ENCODE data around the gene TNFSF8.

DNA sequence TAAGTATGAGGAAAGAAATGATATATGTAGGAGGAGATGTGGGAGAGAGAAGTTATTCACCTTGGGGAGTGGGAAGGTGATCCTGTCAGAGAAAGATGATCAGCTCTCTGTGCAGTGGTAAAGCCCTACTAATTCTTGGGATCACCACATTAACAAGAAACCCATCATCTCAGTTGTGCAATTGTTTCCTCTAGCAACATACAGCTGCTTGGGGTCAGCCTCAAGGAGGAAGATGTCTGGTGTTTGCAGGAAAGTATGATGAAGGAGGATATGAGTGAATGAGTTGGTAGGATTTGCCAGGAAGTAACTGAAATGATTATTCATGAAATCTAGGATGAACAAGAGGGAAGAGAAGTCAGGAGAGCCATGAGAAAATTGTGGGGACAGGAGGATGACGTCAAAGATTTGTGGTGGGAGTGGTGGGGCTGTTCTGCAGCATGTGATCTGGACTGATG lies 50.1 kb downstream of the TNFSF8 start:
- TF ChIP-seq FOXM1 (IDR thresholded peaks at IDR 0.05; ENCODE audit: low read depth) (no peak), CTCF (IDR thresholded peaks at IDR 0.05) (no peak), RAD21 (IDR thresholded peaks at IDR 0.05; ENCODE audit: low read length) (no peak), REST (IDR thresholded peaks at IDR 0.05; ENCODE audit: low read depth, low read length) (no peak), RFX5 (IDR thresholded peaks at IDR 0.05; ENCODE audit: low read length) (no peak), YY1 (IDR thresholded peaks at IDR 0.05; ENCODE audit: low read depth) (no peak), TCF12 (IDR thresholded peaks at IDR 0.05) (no peak), POLR2AphosphoS5 (IDR thresholded peaks at IDR 0.05; ENCODE audit: low read depth, low read length) (no peak), MXI1 (IDR thresholded peaks at IDR 0.05; ENCODE audit: low read depth, low read length) (no peak), CHD2 (IDR thresholded peaks at IDR 0.05; ENCODE audit: low read length, partially characterized antibody) (no peak), EP300 (IDR thresholded peaks at IDR 0.05; ENCODE audit: borderline replicate concordance in 1 of 2, low read depth in 1 of 2, low read length in 1 of 2) (no peak), ELF1 (IDR thresholded peaks at IDR 0.05) (no peak), NRF1 (IDR thresholded peaks at IDR 0.05; ENCODE audit: low read depth, low read length) (no peak)
- TF ChIP-seq, protein P1, sequence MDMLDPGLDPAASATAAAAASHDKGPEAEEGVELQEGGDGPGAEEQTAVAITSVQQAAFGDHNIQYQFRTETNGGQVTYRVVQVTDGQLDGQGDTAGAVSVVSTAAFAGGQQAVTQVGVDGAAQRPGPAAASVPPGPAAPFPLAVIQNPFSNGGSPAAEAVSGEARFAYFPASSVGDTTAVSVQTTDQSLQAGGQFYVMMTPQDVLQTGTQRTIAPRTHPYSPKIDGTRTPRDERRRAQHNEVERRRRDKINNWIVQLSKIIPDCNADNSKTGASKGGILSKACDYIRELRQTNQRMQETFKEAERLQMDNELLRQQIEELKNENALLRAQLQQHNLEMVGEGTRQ (IDR thresholded peaks at IDR 0.05; ENCODE audit: borderline replicate concordance, low read depth, low read length) = no peak

Measured in SK-N-SH (cell line).